GM23338 (cell line): Measurements from ENCODE around the gene MARK3. TPM values are rescaled to one million over a fixed set of nuclear protein-coding genes. Genes with fewer than 3 reads are reported as not detected.

ENCODE experiments used
- ATAC-seq: fragments of 200-7000 bp; cut with Tn5 transposase; 3 replicates; pipeline ENCODE4 v1.9.1; 2020
- DNase-seq: peaks from one replicate; pipeline ENCODE4 v3.0.0-alpha.2; 2015; ENCODE audit warnings: low spot score
- H2AFZ ChIP-seq: fragments of 200-600 bp; sonication (generic); 2 replicates; pipeline ENCODE4 v1.8.0; 2016; ENCODE audit warnings: antibody characterized with exemption, mild to moderate bottlenecking, moderate library complexity
- H3F3A ChIP-seq: fragments of 200-600 bp; sonication (generic); replicated peaks from 2 replicates; pipeline ENCODE4 v1.8.0; 2017; ENCODE audit warnings: antibody characterized with exemption, mixed run types, low read depth
- H3K27ac ChIP-seq: fragments of 200-600 bp; sonication (generic); 2 replicates; pipeline ENCODE4 v1.6.1; 2016; ENCODE audit warnings: low read depth
- H3K27me3 ChIP-seq: fragments of 200-600 bp; sonication (generic); 2 replicates; pipeline ENCODE4 v1.8.0; 2016; ENCODE audit warnings: mild to moderate bottlenecking, mixed run types, moderate library complexity; ENCODE audit not compliant: insufficient read depth
- H3K36me3 ChIP-seq: fragments of 200-600 bp; sonication (generic); 2 replicates; pipeline ENCODE4 v1.8.0; 2016; ENCODE audit warnings: mild to moderate bottlenecking; ENCODE audit not compliant: insufficient read depth
- H3K4me1 ChIP-seq: fragments of 200-600 bp; sonication (generic); 2 replicates; pipeline ENCODE4 v1.8.0; 2016; ENCODE audit warnings: mild to moderate bottlenecking, moderate library complexity; ENCODE audit not compliant: insufficient read depth
- H3K4me2 ChIP-seq: fragments of 200-600 bp; sonication (generic); 2 replicates; pipeline ENCODE4 v1.7.1; 2017; ENCODE audit warnings: mixed run types
- H3K4me3 ChIP-seq: fragments of 200-600 bp; sonication (generic); 2 replicates; pipeline ENCODE4 v1.6.1; 2016; ENCODE audit warnings: mixed run types
- H3K79me2 ChIP-seq: fragments of 200-600 bp; sonication (generic); replicated peaks from 2 replicates; pipeline ENCODE4 v1.8.0; 2017; ENCODE audit warnings: mild to moderate bottlenecking; ENCODE audit not compliant: insufficient read depth
- H3K9me2 ChIP-seq: fragments of 200-600 bp; sonication (generic); 2 replicates; pipeline ENCODE4 v1.8.0; 2017; ENCODE audit not compliant: insufficient read depth
- H4K20me1 ChIP-seq: fragments of 200-600 bp; sonication (generic); replicated peaks from 2 replicates; pipeline ENCODE4 v1.8.0; 2017; ENCODE audit warnings: mild to moderate bottlenecking; ENCODE audit not compliant: insufficient read depth
- H3K27ac Mint-ChIP-seq: 2 replicates; pipeline ENCODE4 v1.8.0; 2020; ENCODE audit warnings: inconsistent platforms, mild to moderate bottlenecking, moderate library complexity, mixed read lengths
- H3K27me3 Mint-ChIP-seq: 3 replicates; pipeline ENCODE4 v1.8.0; 2022; ENCODE audit warnings: low read depth, mild to moderate bottlenecking, moderate library complexity, mixed read lengths, inconsistent platforms; ENCODE audit not compliant: insufficient read depth, poor library complexity
- H3K36me3 Mint-ChIP-seq: 3 replicates; pipeline ENCODE4 v1.8.0; 2021; ENCODE audit warnings: low read depth, mild to moderate bottlenecking, inconsistent platforms, moderate library complexity, mixed read lengths
- H3K4me1 Mint-ChIP-seq: 3 replicates; pipeline ENCODE4 v1.8.0; 2020; ENCODE audit warnings: mild to moderate bottlenecking, inconsistent platforms, mixed read lengths
- H3K4me3 Mint-ChIP-seq: 3 replicates; pipeline ENCODE4 v1.8.0; 2021; ENCODE audit warnings: moderate library complexity, mild to moderate bottlenecking, inconsistent platforms, mixed read lengths
- H3K9me3 Mint-ChIP-seq: 3 replicates; pipeline ENCODE4 v1.8.0; 2020; ENCODE audit warnings: moderate library complexity, mild to moderate bottlenecking, inconsistent platforms, mixed read lengths
- CREB1 ChIP-seq: fragments of 250-450 bp; sonication (Bioruptor Pico); IDR thresholded peaks from 2 replicates; pipeline ENCODE4 v1.5.0; 2020; ENCODE audit warnings: low read depth, mild to moderate bottlenecking, moderate library complexity
- EZH2 ChIP-seq: fragments of 200-600 bp; sonication (generic); IDR thresholded peaks from one replicate; pipeline ENCODE4 v1.8.0; 2017; ENCODE audit warnings: antibody characterized with exemption, mild to moderate bottlenecking, low read depth; ENCODE audit not compliant: unreplicated experiment
- EZH2phosphoT487 ChIP-seq: fragments of 200-600 bp; sonication (generic); IDR thresholded peaks from one replicate; pipeline ENCODE4 v1.8.1; 2018; ENCODE audit warnings: antibody characterized with exemption; ENCODE audit not compliant: unreplicated experiment
- JUNB ChIP-seq: IDR thresholded peaks from one replicate; pipeline ENCODE4 v1.6.1; 2016; ENCODE audit warnings: antibody characterized with exemption; ENCODE audit not compliant: unreplicated experiment
- NANOG ChIP-seq: IDR thresholded peaks from 2 replicates; pipeline ENCODE4 v1.6.1; 2016; ENCODE audit warnings: antibody characterized with exemption, borderline replicate concordance
- POLR2AphosphoS5 ChIP-seq: IDR thresholded peaks from 2 replicates; pipeline ENCODE4 v1.6.1; 2016; ENCODE audit warnings: antibody characterized with exemption, low read depth
- STAT1 ChIP-seq: IDR thresholded peaks from one replicate; pipeline ENCODE4 v1.6.1; 2016; ENCODE audit warnings: antibody characterized with exemption; ENCODE audit not compliant: unreplicated experiment
- ZNF114 ChIP-seq: fragments of 250-450 bp; sonication (Bioruptor Pico); IDR thresholded peaks from 2 replicates; pipeline ENCODE4 v1.5.0; 2020; ENCODE audit warnings: mild to moderate bottlenecking, moderate library complexity
- ZNF331 ChIP-seq: fragments of 250-450 bp; sonication (Bioruptor Pico); IDR thresholded peaks from 2 replicates; pipeline ENCODE4 v1.5.0; 2020; ENCODE audit warnings: low read depth, mild to moderate bottlenecking, moderate library complexity
- polyA plus RNA-seq: library from polyadenylated mRNA; unstranded; fragments of >200 nt; fragmentation: Nextera tagmentation; extraction: Ambion mirVana; gene quantifications from 2 replicates; pipeline ENCODE4 v1.2.1, GENCODE V29; 2016
- total RNA-seq: library from RNA; depleted of rRNA; stranded (reverse); fragments of >200 nt; shearing (Covaris generic); gene quantifications from 2 replicates; pipeline ENCODE4 v1.2.3, GENCODE V29; 2014
- TF ChIP-seq, protein P1 (sequence below), 2 experiments: fragments of 200-600 bp in 1 of 2; sonication (generic) in 1 of 2; conservative IDR thresholded peaks; 2 replicates each; pipeline versions ENCODE4 v1.5.1 to v1.6.1; 2016 to 2017; ENCODE audit warnings: antibody characterized with exemption in 2 of 2, low read depth in 2 of 2, mild to moderate bottlenecking in 2 of 2, moderate library complexity in 1 of 2
- TF ChIP-seq, protein P2 (sequence below): IDR thresholded peaks from one replicate; pipeline ENCODE4 v1.6.1; 2018; ENCODE audit warnings: antibody characterized with exemption; ENCODE audit not compliant: unreplicated experiment

The MARK3 gene
- total and polyA plus RNA-seq, 2 experiments from 2014 or later, result 45.9 to 69.7 TPM

DNA sequence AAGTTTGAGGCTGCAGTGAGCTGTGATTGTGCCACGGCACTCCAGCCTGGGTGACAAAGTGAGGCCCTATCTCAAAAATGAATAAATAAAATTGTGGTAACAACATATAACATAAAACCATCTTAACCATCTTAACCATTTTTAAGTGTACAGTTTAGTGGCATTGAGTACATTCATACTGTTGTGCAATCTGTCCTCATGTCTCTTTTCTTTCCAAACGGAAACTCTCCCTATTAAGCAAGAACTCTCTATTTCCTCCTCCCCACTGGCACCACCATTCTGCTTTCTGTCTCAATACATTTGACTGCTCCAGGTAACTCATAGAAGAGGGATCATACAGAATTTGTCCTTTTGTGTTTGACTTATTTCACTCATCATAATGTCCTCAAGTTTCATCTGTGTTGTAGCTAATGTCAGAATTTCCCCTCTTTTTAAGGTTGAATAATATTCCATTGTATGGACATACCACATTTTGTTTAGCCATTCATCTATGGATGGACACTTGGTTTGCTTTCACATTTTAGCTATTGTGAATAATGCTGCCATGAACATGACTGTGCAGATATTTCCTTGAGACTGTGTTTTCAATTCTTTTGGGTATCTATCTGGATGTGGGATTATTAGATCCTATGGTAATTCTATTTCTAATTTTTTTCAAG lies 4.4 kb upstream of the MARK3 start:
- H3K4me3 ChIP-seq, result no peak overlapping the region
- H3K36me3 Mint-ChIP-seq, result no peaks in the 10 kb centered on the region
- TF ChIP-seq NANOG (no peak), EZH2 (no peak), JUNB (no peak), CREB1 (CRISPR knock-in tag) (no peak), EZH2phosphoT487 (no peak), POLR2AphosphoS5 (no peak), ZNF331 (no peak), STAT1 (no peak)
- TF ChIP-seq, protein P1, sequence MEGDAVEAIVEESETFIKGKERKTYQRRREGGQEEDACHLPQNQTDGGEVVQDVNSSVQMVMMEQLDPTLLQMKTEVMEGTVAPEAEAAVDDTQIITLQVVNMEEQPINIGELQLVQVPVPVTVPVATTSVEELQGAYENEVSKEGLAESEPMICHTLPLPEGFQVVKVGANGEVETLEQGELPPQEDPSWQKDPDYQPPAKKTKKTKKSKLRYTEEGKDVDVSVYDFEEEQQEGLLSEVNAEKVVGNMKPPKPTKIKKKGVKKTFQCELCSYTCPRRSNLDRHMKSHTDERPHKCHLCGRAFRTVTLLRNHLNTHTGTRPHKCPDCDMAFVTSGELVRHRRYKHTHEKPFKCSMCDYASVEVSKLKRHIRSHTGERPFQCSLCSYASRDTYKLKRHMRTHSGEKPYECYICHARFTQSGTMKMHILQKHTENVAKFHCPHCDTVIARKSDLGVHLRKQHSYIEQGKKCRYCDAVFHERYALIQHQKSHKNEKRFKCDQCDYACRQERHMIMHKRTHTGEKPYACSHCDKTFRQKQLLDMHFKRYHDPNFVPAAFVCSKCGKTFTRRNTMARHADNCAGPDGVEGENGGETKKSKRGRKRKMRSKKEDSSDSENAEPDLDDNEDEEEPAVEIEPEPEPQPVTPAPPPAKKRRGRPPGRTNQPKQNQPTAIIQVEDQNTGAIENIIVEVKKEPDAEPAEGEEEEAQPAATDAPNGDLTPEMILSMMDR (conservative IDR thresholded peaks at IDR 0.05; ENCODE audit: low read depth in 2 of 2), result no peak

DNA sequence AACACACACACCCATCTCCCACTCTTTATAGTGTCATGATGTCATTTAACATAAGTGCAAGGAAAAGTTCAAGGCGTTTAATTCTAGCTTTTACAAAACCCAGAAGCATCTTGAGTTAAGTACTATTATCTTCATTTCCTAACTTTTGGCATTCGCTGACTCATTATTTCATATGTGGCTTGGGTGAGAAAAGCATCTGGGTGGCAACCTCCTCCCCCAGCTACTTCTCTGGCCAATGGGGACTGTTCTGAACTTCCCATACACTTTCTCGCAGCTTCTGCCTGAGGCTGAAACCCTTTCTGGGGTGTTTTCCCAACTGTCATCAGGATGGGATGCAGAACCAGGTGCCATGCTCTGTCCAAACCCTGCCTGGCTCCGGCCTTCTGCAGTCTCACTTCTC lies 2.8 kb upstream of the MARK3 start:
- no peak for ATAC-seq
- H3K4me2 ChIP-seq, result no peak overlapping the region

More for the DNA sequence above, 4.4 kb upstream of the MARK3 start:
- peaks cover 13% of the 10 kb centered on the region for H3K4me1 Mint-ChIP-seq
- Histone ChIP-seq H3K27me3 (peaks cover 13% of the 10 kb centered on the region), H3K79me2 (peaks cover 4% of the 10 kb centered on the region), H3K36me3 (no peaks in the 10 kb centered on the region), H3F3A (peaks cover 9% of the 10 kb centered on the region; the same call in 1 of the 2 replicates), H3K27ac (no peak overlapping the region), H4K20me1 (no peaks in the 10 kb centered on the region), H3K4me2 (no peak overlapping the region), H3K4me1 (no peaks in the 10 kb centered on the region; the same call in 1 of the 2 replicates), H2AFZ (no peak overlapping the region), H3K9me2 (no peaks in the 10 kb centered on the region)
- no peak for DNase-seq
- no peak overlapping the region for H3K4me3 Mint-ChIP-seq
- peaks cover 15% of the 10 kb centered on the region for H3K27me3 Mint-ChIP-seq
- no peak overlapping the region for H3K27ac Mint-ChIP-seq
- no peak for ATAC-seq
- H3K9me3 Mint-ChIP-seq, result no peaks in the 10 kb centered on the region

More for the DNA sequence above, 2.8 kb upstream of the MARK3 start:
- Histone ChIP-seq H3K27ac (no peak overlapping the region), H2AFZ (no peak overlapping the region), H3K4me1 (peaks cover 8% of the 10 kb centered on the region; the same call in 1 of the 2 replicates), H3K9me2 (no peaks in the 10 kb centered on the region), H3K79me2 (peaks cover 20% of the 10 kb centered on the region), H3K4me3 (no peak overlapping the region), H3K27me3 (peaks cover 13% of the 10 kb centered on the region), H3F3A (peaks cover 9% of the 10 kb centered on the region; the same call in 1 of the 2 replicates), H3K36me3 (no peaks in the 10 kb centered on the region), H4K20me1 (peaks cover 15% of the 10 kb centered on the region)
- no peak overlapping the region for H3K27ac Mint-ChIP-seq
- DNase-seq, result no peak
- no peaks in the 10 kb centered on the region for H3K9me3 Mint-ChIP-seq
- H3K36me3 Mint-ChIP-seq, result no peaks in the 10 kb centered on the region
- TF ChIP-seq POLR2AphosphoS5 (no peak), EZH2 (no peak), NANOG (no peak), CREB1 (CRISPR knock-in tag) (no peak), ZNF114 (no peak), EZH2phosphoT487 (no peak)
- TF ChIP-seq, protein P2, sequence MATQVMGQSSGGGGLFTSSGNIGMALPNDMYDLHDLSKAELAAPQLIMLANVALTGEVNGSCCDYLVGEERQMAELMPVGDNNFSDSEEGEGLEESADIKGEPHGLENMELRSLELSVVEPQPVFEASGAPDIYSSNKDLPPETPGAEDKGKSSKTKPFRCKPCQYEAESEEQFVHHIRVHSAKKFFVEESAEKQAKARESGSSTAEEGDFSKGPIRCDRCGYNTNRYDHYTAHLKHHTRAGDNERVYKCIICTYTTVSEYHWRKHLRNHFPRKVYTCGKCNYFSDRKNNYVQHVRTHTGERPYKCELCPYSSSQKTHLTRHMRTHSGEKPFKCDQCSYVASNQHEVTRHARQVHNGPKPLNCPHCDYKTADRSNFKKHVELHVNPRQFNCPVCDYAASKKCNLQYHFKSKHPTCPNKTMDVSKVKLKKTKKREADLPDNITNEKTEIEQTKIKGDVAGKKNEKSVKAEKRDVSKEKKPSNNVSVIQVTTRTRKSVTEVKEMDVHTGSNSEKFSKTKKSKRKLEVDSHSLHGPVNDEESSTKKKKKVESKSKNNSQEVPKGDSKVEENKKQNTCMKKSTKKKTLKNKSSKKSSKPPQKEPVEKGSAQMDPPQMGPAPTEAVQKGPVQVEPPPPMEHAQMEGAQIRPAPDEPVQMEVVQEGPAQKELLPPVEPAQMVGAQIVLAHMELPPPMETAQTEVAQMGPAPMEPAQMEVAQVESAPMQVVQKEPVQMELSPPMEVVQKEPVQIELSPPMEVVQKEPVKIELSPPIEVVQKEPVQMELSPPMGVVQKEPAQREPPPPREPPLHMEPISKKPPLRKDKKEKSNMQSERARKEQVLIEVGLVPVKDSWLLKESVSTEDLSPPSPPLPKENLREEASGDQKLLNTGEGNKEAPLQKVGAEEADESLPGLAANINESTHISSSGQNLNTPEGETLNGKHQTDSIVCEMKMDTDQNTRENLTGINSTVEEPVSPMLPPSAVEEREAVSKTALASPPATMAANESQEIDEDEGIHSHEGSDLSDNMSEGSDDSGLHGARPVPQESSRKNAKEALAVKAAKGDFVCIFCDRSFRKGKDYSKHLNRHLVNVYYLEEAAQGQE, result no peak
- H3K4me1 Mint-ChIP-seq, result peaks cover 16% of the 10 kb centered on the region
- H3K27me3 Mint-ChIP-seq, result peaks cover 20% of the 10 kb centered on the region
- H3K4me3 Mint-ChIP-seq, result no peak overlapping the region
